Fibroblast of upper back skin (primary cell): ENCODE data around the gene TMEM123.
A peak's percentile ranks its signal among the peaks of the same experiment; 100 is the strongest.

Source experiments
- DNase-seq: peaks from one replicate; pipeline ENCODE4 v3.0.0-alpha.2; 2013

TMEM123 gene

GRCh38 chr11:102357116-102357515 lies 95.4 kb downstream of the TMEM123 start:
- no peak for DNase-seq

- DNase-seq, result peak; percentile 26
Measured at GRCh38 chr11:102347462-102348370, 104.8 kb downstream of the TMEM123 start.

- peak; percentile 91 for DNase-seq
Measured at GRCh38 chr11:102346748-102347461, 105.7 kb downstream of the TMEM123 start, which contains the start of gene BIRC2. Gene BIRC2, plus strand, starts transcription at chr11:102347214. Its CDS starts 2,641 bp downstream, at chr11:102349855.

GRCh38 chr11:102346456-102346747 lies 106.2 kb downstream of the TMEM123 start:
- no peak for DNase-seq
